Thyroid gland (tissue), 4 donors: ENCODE measurements around the gene NIPAL3.

Experiments used
- POLR2A ChIP-seq, 2 donors: fragments of 450-650 bp; IDR thresholded peaks; one replicate each; pipeline ENCODE4 v1.6.1; 2017; ENCODE audit warnings: antibody characterized with exemption in 2 of 2, mild to moderate bottlenecking in 2 of 2, moderate library complexity in 1 of 2
- TF ChIP-seq, protein P1 (sequence below), 6 experiments: fragments of 200-600 bp in 3 of 6; fragments of 450-650 bp in 3 of 6; sonication (generic) in 3 of 6; IDR thresholded peaks; one replicate each; pipeline ENCODE4 v1.5.1; 2016 to 2019; ENCODE audit warnings: antibody characterized with exemption in 6 of 6, mild to moderate bottlenecking in 2 of 6, inconsistent platforms in 1 of 6, moderate library complexity in 1 of 6

- TF ChIP-seq POLR2A (IDR thresholded peaks at IDR 0.05), result no peak
- TF ChIP-seq, protein P1, sequence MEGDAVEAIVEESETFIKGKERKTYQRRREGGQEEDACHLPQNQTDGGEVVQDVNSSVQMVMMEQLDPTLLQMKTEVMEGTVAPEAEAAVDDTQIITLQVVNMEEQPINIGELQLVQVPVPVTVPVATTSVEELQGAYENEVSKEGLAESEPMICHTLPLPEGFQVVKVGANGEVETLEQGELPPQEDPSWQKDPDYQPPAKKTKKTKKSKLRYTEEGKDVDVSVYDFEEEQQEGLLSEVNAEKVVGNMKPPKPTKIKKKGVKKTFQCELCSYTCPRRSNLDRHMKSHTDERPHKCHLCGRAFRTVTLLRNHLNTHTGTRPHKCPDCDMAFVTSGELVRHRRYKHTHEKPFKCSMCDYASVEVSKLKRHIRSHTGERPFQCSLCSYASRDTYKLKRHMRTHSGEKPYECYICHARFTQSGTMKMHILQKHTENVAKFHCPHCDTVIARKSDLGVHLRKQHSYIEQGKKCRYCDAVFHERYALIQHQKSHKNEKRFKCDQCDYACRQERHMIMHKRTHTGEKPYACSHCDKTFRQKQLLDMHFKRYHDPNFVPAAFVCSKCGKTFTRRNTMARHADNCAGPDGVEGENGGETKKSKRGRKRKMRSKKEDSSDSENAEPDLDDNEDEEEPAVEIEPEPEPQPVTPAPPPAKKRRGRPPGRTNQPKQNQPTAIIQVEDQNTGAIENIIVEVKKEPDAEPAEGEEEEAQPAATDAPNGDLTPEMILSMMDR (IDR thresholded peaks at IDR 0.05), result no peak
Measured at GRCh38 chr1:24382165-24382577, 33.4 kb upstream of the NIPAL3 start.
